ENCODE measurements around the gene PLSCR1.

Gene PLSCR1, protein sequence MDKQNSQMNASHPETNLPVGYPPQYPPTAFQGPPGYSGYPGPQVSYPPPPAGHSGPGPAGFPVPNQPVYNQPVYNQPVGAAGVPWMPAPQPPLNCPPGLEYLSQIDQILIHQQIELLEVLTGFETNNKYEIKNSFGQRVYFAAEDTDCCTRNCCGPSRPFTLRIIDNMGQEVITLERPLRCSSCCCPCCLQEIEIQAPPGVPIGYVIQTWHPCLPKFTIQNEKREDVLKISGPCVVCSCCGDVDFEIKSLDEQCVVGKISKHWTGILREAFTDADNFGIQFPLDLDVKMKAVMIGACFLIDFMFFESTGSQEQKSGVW

DNA sequence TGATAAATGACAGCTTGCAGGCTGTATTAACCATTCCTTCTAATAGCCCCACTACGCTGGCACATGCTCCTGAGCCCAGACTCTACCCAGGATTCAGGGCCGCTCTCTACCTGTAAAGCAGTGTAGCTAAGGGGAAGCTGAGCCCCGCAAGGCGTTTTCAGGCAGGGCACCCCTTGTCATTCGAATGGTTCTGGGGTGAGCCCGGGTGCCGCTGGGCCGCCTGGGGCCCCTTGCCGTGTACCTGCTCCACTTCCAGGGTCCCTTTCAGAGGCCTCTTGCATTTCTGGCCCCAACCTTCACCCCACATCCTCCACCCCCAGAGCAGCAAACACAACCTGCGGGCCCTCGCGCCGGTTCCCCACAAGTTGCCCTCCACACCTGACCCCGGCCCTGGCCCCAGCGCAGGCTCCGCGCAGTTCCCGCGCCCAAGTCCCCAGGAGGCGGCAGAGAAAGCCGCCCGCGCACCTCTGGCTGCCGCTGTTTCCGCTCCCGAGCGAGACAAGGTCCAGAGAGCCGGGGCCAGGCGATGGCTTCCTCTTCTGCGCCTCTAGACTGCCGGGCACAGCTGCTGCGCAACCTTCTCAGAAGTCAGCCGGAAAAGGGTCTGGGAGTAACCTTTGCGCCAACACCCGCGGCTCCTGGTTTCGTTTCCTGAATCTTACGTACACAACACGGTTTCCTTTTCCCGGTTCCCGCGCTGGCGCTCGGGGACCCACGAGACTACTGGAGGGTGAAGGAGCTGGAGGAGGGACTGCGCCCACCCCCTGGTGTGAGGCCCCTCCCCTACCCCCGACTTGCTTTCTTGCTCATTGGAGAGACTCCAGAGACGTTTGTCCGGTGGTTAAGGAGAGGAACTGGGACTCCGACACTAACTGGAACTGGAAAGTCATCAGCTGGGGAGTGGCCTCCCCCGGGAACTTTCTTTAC lies at the start of gene PLSCR1:
PLSCR1 (minus strand) TSS at position 606 of the 927 bp plus-strand sequence. CDS start 8,055 bp downstream, outside the sequence.
- DNase-seq = peak; percentile 28 to 65 (median 50)

DNA sequence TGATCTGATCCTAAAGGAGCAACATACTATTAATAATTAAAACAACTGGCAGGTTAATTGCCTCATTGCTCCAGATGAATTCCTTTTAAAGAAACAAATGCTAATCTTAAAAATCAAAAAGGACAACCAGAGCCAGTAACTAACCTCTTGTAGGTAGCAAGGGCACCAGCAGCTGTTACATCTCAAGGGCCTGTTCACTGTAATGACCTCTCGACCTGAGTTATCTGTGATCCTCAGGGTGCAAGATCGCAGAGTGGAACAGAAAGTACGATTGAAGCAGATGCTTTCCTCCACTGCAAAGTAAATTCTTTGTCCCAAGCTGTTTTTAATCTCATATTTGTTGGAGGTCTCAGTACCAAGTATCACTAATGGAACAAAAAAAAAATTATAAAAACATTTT lies 49.4 kb upstream of the PLSCR1 start:
- DNase-seq = no peak

DNA sequence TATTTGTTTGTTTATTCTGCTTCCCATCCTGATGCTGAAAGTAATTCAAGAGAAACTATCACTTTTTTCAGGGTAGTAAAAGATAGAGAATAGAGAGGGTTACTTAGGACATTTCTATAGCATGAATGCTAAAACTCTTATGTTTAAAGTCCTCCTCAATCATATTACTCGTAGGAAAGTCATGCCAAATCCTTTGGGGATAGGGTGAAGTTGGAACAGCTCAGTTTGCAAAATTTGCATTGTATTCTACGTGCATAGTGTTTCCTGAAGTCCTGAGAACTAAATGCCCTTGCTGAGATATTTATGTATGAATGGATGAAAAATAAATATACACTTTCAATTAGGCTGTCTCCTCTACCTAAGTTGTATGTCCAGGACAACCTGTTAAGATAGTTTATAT lies 46.1 kb upstream of the PLSCR1 start:
- DNase-seq = no peak

DNA sequence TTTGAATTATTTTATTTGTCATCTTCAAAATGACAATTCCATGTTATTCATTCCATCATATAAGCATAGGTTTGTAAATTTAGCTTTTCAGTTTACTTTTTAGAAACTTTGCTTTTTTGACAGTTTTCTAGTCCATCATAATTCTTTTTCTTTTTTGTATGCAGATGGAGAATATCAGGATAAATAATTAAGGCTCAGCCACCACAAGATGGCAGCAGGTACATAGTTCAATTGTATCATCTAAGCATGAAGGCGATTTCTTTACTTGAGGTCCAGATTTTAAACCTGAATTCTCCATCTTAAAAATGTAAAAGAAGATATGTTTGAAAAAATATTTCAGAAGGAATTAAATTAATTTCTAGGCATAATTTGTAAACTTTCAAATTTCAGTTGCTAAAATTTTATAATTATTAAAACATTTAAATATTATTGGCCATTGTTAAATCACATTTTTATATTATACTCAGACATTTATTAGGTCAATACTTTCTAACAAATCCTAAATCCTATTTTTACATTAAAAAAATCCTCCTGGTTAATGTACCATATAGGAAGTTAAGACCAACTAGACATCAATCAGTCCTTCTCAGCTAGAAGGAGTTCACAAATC lies 45.6 kb upstream of the PLSCR1 start:
- DNase-seq = no peak

DNA sequence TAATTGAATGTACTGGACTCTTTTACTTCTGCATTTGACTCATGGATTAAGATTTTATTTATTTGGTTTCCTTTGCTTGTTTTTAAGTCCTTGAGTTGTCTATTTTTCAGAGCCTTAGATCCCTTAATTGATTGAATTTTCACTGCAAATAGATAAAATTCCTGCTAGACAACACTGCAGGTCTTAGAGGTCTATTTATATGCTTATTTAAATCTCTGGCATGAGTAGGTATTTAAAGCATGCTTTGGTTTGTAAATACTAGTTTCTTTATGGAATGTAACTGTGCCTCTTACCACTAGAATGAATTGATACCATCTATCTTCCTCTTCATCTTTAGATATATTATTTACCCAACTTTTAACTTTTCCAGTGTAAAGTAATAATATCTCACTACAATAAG lies 40.7 kb upstream of the PLSCR1 start:
- DNase-seq = no peak

DNA sequence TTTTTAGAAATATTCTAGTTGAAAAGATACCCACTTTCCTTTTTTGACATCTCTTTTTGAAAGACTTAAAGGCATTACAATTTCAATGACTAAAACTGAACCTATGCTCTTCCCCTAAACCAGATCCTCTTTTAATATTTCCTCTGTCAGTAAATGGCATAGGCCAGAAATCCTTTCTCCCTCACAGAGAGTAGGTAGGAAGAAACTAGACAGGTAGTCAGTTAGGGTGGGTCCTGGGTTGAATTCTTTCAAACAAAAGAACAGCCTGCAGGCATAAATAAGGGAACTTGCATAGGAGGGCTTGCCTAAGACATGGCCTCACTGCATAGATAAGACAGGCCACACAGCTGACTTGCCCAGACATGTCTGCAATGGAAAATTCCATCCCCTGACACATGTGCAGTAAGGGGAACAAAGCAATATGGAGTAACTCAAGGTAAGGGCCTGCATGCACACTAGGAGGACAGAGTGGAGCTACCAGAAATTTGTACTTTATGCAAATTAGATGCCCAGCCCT lies 37.6 kb upstream of the PLSCR1 start:
- DNase-seq = no peak

DNA sequence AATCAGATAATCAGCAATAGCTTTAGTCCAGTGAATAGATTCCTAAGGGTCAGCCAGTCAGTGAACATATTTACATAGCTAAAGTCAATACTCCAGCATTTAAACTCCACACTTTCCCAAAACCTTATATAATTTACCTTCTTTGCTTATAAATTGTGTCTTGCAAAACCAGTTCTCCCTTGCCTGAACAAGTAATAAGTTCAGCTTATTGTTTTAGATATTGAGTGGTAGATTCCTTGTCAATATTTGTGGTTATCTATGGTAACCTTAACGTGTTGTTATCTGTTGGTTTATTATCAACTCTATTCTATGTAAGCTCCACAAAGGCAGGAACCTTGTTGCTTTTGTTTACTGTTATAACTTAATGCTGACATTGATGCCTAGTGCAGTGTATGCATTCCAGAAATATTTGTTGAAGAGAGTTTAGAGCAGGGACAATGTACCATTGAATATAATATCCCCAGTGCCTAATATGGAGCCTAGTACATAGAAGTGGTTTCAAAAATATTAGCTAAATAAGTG lies 36.7 kb upstream of the PLSCR1 start:
- DNase-seq = no peak

DNA sequence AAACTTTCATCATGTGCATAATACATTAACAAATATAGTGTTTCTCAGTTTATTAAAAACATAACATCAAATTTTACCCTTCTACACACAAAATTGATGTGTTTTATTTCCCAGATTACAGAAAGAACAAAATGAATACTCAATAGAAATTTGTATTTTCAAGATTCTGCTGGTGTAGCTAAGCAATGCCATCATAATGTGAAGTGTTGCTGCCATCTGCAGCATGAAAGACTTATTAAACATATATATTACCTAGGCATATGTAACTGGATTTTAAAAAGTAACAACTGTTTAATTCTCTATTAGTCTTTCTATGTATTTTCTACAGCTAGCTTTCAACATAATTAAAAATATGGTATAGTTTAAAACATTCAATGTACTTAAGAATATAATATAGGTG lies 33.3 kb upstream of the PLSCR1 start:
- DNase-seq = peak in 4 of 6 experiments; percentile 2 to 32 (median 22)

DNA sequence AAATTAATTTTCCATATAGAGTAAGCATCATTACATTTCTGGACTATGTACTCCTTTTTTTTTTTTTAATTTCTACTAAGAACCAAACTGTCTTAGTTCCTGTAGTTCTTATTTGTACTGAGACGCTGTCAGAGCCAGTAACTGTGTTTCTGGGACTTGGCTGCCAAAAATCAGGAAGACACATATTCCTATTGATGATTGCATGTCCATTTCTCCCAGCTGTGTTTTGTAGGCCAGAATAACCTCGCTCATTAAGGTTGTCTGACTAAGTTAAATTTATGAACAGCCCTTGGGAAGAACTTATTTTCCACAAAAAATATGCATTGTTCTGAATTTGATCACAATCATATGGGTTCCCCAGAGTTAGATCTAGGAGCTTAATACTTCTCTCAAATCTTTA lies 31.2 kb upstream of the PLSCR1 start:
- DNase-seq = no peak

DNA sequence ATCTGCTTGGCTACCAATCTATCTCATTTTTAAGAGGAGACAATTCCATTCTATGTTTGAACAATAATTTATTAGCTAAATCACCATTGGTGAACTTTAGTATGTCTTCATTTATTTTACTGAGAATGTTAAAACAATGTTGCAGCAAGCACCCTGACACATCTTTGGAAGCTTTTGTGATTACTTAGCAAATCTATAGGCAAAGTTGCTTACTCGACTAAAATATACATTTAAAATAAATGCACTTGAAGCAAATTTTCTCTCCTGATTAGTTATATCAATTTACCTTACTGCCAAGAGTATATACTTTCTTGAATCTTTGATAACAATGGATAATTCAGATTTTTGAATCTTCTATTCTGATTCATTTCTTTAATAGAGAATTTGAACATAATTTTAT lies 29.8 kb upstream of the PLSCR1 start:
- DNase-seq = no peak

DNA sequence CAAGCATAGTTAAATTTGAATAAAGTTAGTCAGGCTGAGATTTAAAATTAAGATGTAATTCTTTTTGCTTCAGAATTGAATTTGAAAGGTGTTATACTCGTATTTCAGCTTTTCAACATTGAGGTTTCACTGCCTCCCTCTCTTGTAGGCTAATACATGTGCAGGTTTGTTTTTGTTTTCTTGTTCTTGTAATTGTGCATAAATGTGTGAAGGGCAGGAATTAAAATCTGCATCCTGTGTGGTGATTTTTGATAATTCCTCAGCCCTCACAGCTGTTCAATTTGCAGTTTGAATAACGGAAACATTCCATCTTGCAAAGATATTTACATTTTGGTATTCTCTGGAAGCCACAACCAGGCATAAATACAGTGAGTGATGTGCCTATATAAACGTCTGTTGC lies 24.9 kb upstream of the PLSCR1 start:
- no peak for DNase-seq

DNA sequence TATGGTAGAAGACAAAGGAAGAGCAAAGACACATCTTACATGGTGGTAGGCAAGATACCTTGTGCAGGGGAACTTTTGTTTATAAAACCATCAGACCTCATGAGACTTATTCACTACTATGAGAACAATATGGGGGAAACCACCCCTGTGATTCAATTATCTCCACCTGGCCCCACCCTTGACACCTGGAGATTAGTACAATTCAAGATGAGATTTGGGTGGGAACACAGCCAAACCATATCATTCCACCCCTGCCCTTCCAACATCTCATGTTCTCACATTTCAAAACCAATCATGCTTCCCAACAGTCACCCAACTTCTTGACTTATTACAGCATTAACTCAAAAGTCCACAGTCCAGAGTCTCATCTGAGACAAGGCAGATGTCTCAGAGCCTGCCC lies 21.7 kb upstream of the PLSCR1 start:
- DNase-seq = no peak

DNA sequence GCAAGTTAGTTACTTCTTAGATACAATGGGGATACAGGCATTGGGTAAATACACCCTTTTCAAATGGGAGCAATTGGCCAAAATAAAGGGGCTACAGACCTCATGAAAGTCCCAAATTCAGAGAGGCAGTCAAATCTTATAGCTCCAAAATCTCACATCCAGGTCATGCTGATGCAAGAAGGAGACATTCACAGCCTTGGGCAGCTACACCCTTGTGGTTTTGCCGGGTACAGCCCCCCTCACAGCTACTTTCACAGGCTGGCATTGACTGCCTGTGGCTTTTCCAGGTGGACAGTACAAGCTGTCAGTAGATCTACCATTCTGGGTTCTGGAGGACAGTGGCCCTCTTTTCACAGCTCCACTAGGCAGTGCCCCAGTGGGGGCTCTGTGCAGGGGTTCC lies 17.5 kb upstream of the PLSCR1 start:
- DNase-seq = no peak

DNA sequence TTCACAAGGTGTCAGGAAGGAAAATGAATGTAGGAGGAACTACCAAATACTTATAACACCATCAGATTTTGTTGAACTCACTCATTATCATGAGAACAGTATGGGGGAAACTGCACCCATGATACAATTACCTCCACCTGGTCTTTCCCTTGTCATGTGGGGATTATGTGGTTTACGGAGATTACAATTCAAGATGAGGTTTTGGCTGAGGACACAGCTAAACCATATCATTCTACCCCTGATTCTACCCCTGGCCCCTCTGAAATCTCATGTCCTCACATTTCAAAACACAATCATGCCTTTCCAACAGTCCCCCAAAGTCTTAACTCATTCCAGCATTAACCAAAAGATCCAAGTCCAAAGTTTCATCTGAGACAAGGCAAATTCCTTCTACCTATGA lies 17.1 kb upstream of the PLSCR1 start:
- DNase-seq = no peak

DNA sequence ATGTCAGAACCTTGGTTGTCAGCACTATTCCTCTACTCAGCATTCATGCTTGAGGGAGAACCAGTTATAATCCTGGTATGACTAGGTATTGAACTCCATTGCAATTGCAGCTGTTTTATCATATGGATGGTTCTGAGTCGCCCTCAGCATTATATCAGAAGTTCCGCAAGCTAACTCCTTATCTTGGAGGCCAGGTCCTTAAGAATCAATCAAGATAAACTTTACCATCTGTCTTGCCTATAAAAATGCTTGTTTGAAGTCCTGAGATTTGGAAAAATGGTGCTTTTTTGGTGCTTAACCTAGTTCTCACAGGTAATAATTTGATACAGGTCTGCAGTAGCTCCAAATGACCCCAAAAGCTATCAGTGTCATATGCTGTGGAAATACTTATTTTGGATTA lies 16.3 kb upstream of the PLSCR1 start:
- DNase-seq = no peak

DNA sequence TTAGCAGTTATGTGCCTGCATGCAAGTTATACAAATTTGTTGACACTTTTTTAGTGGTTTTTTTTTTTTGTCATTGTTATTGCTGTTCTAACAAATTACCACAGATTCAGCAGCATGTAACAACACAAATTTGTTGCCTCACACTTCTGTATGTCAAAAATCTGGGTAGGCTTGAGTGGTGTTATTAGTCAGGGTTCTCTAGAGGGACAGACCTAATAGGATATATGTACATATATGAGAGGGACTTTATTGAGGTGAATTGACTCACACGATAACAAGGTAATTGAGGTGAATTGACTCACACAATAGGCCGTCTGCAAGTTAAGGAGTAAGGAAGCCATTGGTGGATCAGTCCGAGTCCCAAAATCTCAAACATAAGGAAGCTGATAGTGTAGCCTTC lies 15.0 kb upstream of the PLSCR1 start:
- DNase-seq = no peak

DNA sequence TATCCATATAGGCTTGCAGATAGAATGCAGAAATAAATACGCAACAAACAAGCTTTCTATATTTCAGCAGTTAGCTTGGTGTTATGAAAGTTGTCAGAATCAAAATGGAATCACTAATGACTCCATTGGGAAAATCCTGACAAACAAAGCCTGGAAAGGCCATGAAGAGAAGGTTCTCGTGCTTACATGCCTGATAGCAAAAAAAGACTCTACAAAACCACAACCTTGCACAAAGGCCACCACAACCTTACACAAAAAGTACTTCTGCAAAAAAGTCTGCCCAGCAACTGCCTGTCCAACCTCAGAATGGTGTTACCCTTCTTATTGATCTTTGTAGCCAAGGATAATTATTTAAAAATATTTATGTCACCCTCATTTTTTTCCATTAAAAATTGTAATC lies 14.4 kb upstream of the PLSCR1 start:
- DNase-seq = no peak

DNA sequence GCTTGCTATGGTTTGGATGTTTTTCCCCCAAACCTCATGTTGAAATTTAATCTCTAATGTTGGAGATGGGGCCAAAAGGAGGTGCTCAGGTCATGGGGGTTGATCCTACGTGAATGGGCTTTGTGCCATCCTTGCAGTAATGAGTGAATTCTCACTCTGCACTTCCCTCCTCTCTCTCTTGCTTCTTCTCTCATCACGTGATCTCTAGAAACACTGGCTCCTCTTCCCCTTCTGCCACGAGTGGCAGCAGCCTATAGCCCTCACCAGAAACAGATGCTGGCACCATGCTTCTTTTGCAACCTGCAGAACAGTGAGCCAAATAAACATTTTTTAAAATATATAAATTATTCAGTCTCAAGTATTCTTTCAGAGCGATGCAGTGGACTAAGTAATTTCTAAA lies 13.3 kb upstream of the PLSCR1 start:
- no peak for DNase-seq

DNA sequence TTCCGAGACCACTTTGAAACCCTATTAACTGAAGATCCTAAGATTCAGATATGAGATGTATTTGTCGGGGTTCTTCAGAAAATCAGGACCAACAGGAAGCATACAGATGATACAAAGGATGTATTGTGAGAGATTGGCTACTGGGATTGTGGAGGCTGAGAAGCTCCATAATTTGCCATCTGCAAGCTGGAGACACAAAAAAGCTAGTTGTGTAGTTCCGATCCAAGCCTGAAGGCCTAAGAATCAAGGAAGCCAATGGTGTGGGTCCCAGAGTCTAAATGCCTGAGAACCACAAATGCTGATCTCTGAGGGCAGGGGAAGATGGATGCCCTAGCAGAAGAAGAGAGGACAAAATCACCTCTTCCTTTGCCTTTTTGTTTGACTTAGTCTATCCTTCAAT lies 10.9 kb upstream of the PLSCR1 start:
- DNase-seq = no peak

DNA sequence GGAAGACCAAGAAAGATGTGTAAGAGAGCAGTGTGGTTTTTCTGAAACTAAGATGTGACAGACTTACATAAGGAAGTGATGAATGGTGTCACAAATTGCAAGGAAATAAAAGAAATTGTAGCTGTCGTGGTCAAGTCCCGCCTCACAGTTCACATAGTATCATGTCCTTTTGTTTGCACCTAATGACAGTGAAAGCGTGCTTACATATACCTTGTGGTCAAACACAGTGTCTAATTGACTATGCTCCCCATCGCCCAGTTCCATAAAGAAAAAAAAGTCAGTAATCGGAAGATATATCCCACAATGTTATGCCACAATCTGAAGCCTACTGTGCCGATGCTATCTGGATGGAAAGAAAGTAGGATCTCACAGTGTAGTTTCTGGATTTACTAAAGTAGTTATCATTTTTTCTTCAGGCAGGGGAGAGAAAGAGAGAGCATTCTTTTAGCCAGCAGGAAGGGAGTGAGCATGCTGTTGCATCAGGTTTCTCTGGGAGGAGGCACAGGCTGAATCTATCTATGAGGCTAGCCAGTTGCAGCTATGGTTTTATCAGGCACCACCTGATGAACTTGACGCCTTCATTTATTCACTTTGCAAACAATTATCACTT lies 9.8 kb upstream of the PLSCR1 start:
- no peak for DNase-seq

DNA sequence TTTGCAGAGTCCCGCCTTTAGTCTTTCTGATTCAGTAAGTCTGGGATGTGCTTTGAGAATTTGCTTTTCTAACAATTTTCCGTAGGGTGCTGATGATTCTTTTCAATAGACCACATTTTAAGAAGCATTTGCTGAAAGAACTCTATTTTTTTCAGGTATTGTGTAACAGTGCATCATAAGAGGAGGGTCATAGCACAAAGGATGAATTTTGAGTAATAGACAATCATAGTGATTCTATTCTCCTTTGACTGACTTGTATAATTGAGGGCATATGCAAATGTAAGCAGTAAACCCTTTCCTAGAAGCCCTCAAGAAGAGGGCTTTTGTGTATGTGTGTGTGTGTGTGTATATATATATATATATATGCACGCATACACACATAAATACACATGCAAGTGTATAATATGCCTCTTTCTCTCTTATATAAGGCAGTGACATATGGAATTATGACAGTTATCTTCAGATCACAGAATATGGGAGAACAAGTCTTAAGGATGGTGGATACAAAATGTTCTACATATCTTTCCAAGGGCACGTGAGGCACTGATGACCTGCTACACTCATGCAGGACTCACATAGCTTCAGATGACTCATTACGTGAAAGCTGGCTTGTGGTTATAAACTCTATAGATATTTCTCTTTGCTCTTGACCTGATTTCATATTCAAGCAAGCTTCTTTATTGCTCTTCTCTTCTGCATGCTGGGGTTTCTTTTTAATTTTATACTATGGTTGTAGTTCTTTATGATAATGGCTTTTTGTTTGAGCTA lies 6.5 kb upstream of the PLSCR1 start:
- DNase-seq = no peak

DNA sequence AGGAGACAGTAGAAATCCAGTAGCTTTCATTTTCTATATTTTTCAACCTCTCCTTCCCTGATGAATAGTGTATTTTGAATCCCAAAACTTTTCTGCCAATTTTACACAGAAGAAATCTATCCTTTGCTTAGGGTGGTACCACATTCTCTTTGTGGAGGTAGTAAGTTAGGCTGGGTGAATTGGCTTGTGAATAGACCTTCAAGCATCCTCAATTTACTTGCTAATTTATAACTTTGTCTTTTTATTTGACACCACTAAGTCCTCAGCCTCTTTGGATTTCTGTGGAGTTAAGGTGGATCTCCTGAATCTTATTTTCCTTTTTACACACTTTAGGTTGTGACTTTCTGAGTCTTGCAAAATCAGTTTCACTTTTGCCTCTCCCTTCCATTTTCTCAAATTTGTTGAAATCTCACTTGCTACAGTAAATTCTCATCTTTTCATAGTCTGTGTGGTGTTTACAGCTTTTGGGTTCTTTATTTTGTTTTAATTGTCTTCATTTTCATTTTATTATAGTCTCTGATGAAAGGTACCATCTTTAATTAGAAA lies 5.7 kb upstream of the PLSCR1 start:
- no peak for DNase-seq

Data from stimulated activated naive CD4-positive, alpha-beta T cell (primary cell).